Stomach smooth muscle (tissue), 2 donors: Measurements from ENCODE around the gene RNF144A.
A peak's percentile ranks its signal among the peaks of the same experiment; 100 is the strongest.
"Not testable (repeated sequence)": the region's sequence is repeated elsewhere in the genome, so short reads cannot be mapped to it uniquely, and the experiment has no call there.

ENCODE experiments used
- H3K27ac ChIP-seq: one replicate; pipeline ENCODE4 v1.7.0; 2013; ENCODE audit warnings: mild to moderate bottlenecking, low read length, inconsistent platforms
- H3K27me3 ChIP-seq, 2 donors: one replicate each; pipeline ENCODE4 v1.7.0; 2013; ENCODE audit warnings: low read length in 2 of 2; ENCODE audit not compliant: insufficient read depth in 2 of 2, control insufficient read depth in 1 of 2
- H3K36me3 ChIP-seq, 2 donors: one replicate each; pipeline ENCODE4 v1.7.0; 2013; ENCODE audit warnings: low read length in 2 of 2; ENCODE audit not compliant: control insufficient read depth in 2 of 2, insufficient read depth in 2 of 2
- H3K4me1 ChIP-seq: one replicate; pipeline ENCODE4 v1.7.0; 2013; ENCODE audit warnings: low read length; ENCODE audit not compliant: control insufficient read depth, insufficient read depth
- H3K4me3 ChIP-seq, 2 donors: one replicate each; pipeline ENCODE4 v1.7.0; 2013; ENCODE audit warnings: low read length in 2 of 2
- H3K9ac ChIP-seq, 2 donors: one replicate each; pipeline ENCODE4 v1.7.0; 2013; ENCODE audit warnings: low read length in 2 of 2, mild to moderate bottlenecking in 1 of 2
- H3K9me3 ChIP-seq, 2 donors: one replicate each; pipeline ENCODE4 v1.7.0; 2013; ENCODE audit warnings: low read length in 2 of 2; ENCODE audit not compliant: control insufficient read depth in 2 of 2
- donor health status: healthy.
- donor health status: Pancreatic carcinoma.

The RNF144A gene

GRCh38 chr2:6990871-6991270, 73.7 kb downstream of the RNF144A start:
- H3K27ac ChIP-seq: no peak overlapping the region
- H3K36me3 ChIP-seq: peaks cover 0 to 2% of the 10 kb centered on the region in 2 donors
- H3K9me3 ChIP-seq: no peaks in the 10 kb centered on the region
- H3K27me3 ChIP-seq: no peaks in the 10 kb centered on the region
- peaks cover 16% of the 10 kb centered on the region for H3K4me1 ChIP-seq
- H3K9ac ChIP-seq: no peak overlapping the region
- H3K4me3 ChIP-seq: no peak overlapping the region

- Histone ChIP-seq H3K36me3 (peaks cover 0 to 2% of the 10 kb centered on the region in 2 donors), H3K9ac (no peak overlapping the region), H3K4me3 (no peak overlapping the region), H3K4me1 (peaks cover 14% of the 10 kb centered on the region), H3K27me3 (no peaks in the 10 kb centered on the region), H3K27ac (no peak overlapping the region), H3K9me3 (no peaks in the 10 kb centered on the region)
These were observed 75.6 kb downstream of the RNF144A start for GRCh38 chr2:6992794-6993228.

DNA sequence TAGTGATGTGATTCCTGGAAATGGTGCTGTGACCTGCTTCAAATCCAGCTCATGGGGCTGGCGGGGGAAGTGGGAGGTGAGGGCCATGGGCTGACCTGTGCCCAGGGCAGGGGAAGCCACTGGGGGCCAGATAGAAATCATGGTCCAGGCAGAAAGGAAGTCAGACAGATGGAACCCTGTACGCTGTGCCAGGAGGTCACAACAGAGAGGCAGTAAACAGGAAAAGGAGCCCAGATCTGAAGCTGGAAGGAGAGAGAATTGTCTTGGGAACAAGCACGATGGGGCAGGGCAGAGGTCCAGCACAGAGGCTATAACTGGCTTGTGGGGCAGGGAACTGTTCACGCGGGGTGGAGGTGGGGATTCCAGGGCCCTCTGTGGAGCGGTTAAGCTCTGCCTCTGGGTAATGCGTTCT, 76.0 kb downstream of the RNF144A start:
- Histone ChIP-seq H3K9me3 (no peaks in the 10 kb centered on the region), H3K27ac (peak overlapping the region; percentile 31), H3K4me1 (peaks cover 14% of the 10 kb centered on the region), H3K36me3 (peaks cover 0 to 2% of the 10 kb centered on the region in 2 donors), H3K4me3 (no peak overlapping the region), H3K27me3 (no peaks in the 10 kb centered on the region), H3K9ac (no peak overlapping the region)

DNA sequence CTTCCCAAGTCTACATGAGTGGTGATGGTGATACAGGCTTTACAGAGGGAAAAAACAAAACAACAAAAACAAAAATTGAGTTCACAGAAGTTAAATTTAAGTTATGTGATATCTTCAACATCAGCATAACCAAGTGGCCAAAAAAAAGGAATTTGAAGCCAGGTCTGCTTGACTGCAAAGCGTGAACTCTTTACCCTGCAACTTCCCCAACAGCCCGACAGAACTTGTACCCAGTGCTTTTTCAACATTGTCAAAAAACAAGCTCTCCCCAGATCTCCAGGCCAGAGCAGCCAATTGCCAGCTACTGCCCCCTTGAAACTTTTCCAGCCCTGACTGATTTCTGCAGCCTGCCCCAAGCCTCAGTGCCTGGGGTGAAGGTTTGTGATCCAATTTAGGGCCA, 76.7 kb downstream of the RNF144A start:
- peaks cover 14% of the 10 kb centered on the region for H3K4me1 ChIP-seq

DNA sequence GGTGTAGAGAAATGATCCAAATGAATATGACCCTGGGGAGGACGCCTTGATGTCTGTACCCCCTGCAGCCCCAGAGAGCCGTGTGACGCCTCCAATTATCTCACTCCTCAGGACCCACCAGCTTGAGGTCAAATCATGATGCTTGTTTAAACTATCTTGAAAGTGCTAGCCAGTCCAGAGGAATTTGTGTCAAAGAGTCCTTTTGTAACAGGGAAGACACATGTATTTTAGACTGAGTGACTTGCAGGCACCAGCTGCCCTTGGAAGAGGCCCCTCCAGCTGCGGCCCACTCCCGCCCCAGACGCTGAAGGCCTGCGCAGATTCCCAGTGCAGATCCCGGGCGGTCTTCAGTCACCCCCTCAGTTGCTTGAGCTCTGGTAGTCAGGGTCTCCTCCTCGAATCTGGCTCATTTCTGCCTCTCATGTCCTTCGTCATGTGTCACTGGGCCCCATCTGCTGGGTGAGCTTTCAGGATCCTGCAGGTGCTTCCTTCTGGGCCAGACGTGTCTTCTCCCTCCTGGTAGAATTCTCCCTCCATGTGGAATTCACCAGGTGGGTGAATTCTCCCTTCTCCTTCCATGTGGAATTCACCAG, 77.4 kb downstream of the RNF144A start:
- Histone ChIP-seq H3K4me1 (peaks cover 11% of the 10 kb centered on the region), H3K27me3 (no peaks in the 10 kb centered on the region), H3K27ac (no peak overlapping the region), H3K36me3 (peaks cover 0 to 2% of the 10 kb centered on the region in 2 donors), H3K9me3 (no peaks in the 10 kb centered on the region), H3K4me3 (no peak overlapping the region), H3K9ac (no peak overlapping the region)

More for the DNA sequence above, 76.7 kb downstream of the RNF144A start:
- H3K9me3 ChIP-seq: no peaks in the 10 kb centered on the region
- H3K4me3 ChIP-seq: no peak overlapping the region
- peaks cover 0 to 2% of the 10 kb centered on the region in 2 donors for H3K36me3 ChIP-seq
- H3K9ac ChIP-seq: no peak overlapping the region
- no peak overlapping the region for H3K27ac ChIP-seq
- no peaks in the 10 kb centered on the region for H3K27me3 ChIP-seq

DNA sequence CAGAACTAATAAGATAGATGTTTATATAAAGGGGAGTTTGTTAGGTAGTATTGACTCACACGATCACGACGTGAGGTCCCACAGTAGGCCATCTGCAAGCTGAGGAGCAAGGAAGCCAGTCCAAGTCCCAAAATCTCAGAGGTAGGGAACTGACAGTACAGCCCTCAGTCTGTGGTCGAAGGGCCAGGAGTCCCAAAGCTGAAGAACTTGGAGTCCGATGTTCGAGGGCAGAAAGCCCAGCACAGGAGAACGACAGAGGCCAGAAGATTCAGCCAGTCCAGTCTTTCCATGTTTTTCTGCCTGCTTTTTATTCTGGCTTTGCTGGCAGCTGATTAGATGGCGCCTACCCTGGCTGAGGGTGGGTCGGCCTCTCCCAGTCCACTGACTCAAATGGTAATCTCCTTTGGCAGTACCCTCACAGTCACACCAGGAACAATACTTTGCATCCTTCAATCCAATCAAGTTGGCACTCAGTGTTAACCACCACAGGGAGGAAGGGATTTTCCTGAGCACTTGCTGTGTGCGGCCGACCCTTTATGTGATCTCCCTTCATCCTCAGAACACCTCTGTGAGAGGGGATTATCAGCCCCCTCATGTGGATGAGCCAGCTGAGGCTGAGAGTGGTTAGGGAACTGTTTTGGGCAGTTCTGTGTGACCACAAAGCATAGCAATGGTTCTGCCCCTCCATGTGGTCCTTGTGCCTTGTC, 78.3 kb downstream of the RNF144A start:
- Histone ChIP-seq H3K4me3 (no peak overlapping the region), H3K4me1 (peaks cover 11% of the 10 kb centered on the region)

DNA sequence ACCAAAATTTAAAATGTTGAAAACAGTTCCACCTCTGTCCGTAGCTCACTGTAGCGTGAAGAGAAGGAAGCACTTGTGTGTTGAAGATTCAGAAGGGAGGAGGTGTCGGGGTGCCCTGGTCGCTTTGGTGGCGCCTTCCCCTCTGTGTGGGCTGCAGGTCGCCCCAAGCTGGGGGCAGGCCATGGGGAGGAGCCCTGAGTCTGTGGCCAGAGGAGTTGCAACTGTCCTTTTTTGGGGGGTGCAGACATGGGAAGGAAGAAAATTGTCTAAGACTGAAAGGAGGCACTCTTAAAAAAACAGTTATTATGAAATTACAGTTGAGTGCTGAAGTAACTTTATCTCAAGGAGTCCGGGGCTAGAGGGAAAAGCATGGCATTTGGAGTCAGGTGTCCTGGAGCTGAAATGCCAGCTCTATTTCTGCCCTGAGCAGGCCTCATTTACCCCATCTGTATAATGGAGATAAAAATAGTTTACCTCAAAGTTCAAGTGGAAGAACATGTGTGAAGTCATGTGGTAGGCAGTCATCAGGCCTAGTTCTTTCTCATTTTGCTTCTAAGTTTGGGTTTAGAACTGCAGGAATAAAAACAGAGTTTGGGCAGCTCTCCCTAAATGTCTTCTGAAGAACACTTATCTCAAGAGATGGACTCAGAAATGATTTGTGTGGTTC, 82.1 kb downstream of the RNF144A start:
- H3K9me3 ChIP-seq: no peaks in the 10 kb centered on the region
- H3K27me3 ChIP-seq: no peaks in the 10 kb centered on the region
- no peak overlapping the region for H3K27ac ChIP-seq

More for the DNA sequence above, 78.3 kb downstream of the RNF144A start:
- H3K27me3 ChIP-seq: no peaks in the 10 kb centered on the region
- H3K9me3 ChIP-seq: no peaks in the 10 kb centered on the region
- H3K9ac ChIP-seq: no peak overlapping the region
- H3K27ac ChIP-seq: no peak overlapping the region
- peaks cover 0 to 2% of the 10 kb centered on the region in 2 donors for H3K36me3 ChIP-seq

DNA sequence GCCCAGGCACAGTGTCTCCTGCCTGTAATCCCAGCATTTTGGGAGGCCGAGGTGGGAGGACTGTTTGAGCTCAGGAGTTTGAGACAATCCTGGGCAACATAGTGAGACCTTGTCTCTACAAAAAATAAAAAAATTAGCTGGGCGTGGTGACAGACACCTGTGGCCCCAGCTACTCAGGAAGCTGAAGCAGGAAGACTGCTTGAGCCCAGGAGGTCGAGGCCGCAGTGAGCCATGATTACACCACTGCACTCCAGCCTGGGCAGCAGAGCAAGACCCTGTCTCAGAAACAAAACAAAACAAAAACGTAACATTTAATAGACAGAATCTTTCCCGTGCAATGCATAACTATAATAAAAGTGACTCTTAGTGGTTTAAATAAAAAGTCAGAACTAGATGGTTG, 84.2 kb downstream of the RNF144A start:
- H3K36me3 ChIP-seq, H3K4me1 ChIP-seq, H3K9me3 ChIP-seq, H3K27me3 ChIP-seq, H3K9ac ChIP-seq, H3K27ac ChIP-seq, H3K4me3 ChIP-seq: not testable (repeated sequence)

More for the DNA sequence above, 82.1 kb downstream of the RNF144A start:
- Histone ChIP-seq H3K9ac (no peak overlapping the region), H3K4me3 (no peak overlapping the region), H3K4me1 (no peaks in the 10 kb centered on the region), H3K36me3 (no peaks in the 10 kb centered on the region)

GRCh38 chr2:7003895-7004294, 86.7 kb downstream of the RNF144A start:
- Histone ChIP-seq H3K36me3 (no peaks in the 10 kb centered on the region), H3K9me3 (no peaks in the 10 kb centered on the region), H3K27me3 (no peaks in the 10 kb centered on the region), H3K27ac (no peak overlapping the region), H3K4me1 (peaks cover 17% of the 10 kb centered on the region), H3K9ac (no peak overlapping the region), H3K4me3 (no peak overlapping the region)

GRCh38 chr2:7004636-7005035, 87.4 kb downstream of the RNF144A start:
- Histone ChIP-seq H3K4me3 (no peak overlapping the region), H3K36me3 (no peaks in the 10 kb centered on the region), H3K27me3 (no peaks in the 10 kb centered on the region), H3K4me1 (peaks cover 24% of the 10 kb centered on the region), H3K9me3 (no peaks in the 10 kb centered on the region), H3K27ac (no peak overlapping the region), H3K9ac (no peak overlapping the region)

- Histone ChIP-seq H3K4me3 (peak overlapping the region in 1 of 2 donors; percentile 15), H3K36me3 (no peaks in the 10 kb centered on the region), H3K9me3 (no peaks in the 10 kb centered on the region), H3K9ac (no peak overlapping the region), H3K27me3 (no peaks in the 10 kb centered on the region), H3K27ac (no peak overlapping the region), H3K4me1 (peaks cover 37% of the 10 kb centered on the region)
These were observed 90.3 kb downstream of the RNF144A start for GRCh38 chr2:7007488-7007845.
